Measurements from ENCODE around the gene ATG2B. TPM values are rescaled to one million over a fixed set of nuclear protein-coding genes. Genes with fewer than 3 reads are reported as not detected.

The ATG2B gene
- total and polyA plus RNA-seq, 10 of the 15 experiments (the other 5 are each of a cell fraction or from before 2014, with no cell fraction given) = 0.84 to 15.4 (median 9.9) TPM

GRCh38 chr14:96252323-96252998 lies 110.7 kb downstream of the ATG2B start:
- no peak for FAIRE-seq
- no peak overlapping the region for H3K9ac ChIP-seq (ENCODE audit: control insufficient read depth, insufficient read depth, low read length)
- H3K27ac ChIP-seq (ENCODE audit: control insufficient read depth, insufficient read depth) = no peak overlapping the region
- in situ Hi-C loops (cut with MboI) = no loop called here
- H3K36me3 ChIP-seq (ENCODE audit: control insufficient read depth in 2 of 2, insufficient read depth in 2 of 2, low read length in 1 of 2) = no peaks in the 10 kb centered on the region
- ChIA-PET POLR2A (interaction anchor here (1.1 kb wide), 1 partner anchor 9 kb away, joined by 3 read pairs; no protein-coding TSS in a partner anchor), SMC1A (ENCODE audit: uncharacterized antibody, unreplicated experiment) (no interaction called here), RAD21 (ENCODE audit: unreplicated experiment) (interaction anchor here (0.6 kb wide), 1 partner anchor 10 kb away, joined by 3 read pairs; no protein-coding TSS in a partner anchor), CTCF (no interaction called here)
- no peaks in the 10 kb centered on the region for H3K9me3 ChIP-seq (replicated peaks; ENCODE audit: control insufficient read depth, insufficient read depth, low read length)
- TF ChIP-seq ZNF687 (IDR thresholded peaks at IDR 0.05) (no peak), RELA (IDR thresholded peaks at IDR 0.05; ENCODE audit: borderline replicate concordance, partially characterized antibody) (no peak), USF2 (IDR thresholded peaks at IDR 0.05; ENCODE audit: borderline replicate concordance, low read depth, low read length) (no peak)
- TF ChIP-seq, protein P1, sequence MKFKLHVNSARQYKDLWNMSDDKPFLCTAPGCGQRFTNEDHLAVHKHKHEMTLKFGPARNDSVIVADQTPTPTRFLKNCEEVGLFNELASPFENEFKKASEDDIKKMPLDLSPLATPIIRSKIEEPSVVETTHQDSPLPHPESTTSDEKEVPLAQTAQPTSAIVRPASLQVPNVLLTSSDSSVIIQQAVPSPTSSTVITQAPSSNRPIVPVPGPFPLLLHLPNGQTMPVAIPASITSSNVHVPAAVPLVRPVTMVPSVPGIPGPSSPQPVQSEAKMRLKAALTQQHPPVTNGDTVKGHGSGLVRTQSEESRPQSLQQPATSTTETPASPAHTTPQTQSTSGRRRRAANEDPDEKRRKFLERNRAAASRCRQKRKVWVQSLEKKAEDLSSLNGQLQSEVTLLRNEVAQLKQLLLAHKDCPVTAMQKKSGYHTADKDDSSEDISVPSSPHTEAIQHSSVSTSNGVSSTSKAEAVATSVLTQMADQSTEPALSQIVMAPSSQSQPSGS (IDR thresholded peaks at IDR 0.05; ENCODE audit: low read length) = no peak
- BruUV-seq (replicated peaks) = no TSS peak
- no peaks in the 10 kb centered on the region for H3K79me2 ChIP-seq (ENCODE audit: control insufficient read depth, insufficient read depth, low read length)
- H4K20me1 ChIP-seq (ENCODE audit: control insufficient read depth, insufficient read depth) = no peaks in the 10 kb centered on the region
- ATAC-seq = no peak
- no peaks in the 10 kb centered on the region for H3K4me1 ChIP-seq (ENCODE audit: control insufficient read depth, insufficient read depth, low read length)
- no peak for DNase-seq (ENCODE audit: low read depth, low spot score)
- H2AFZ ChIP-seq (ENCODE audit: control insufficient read depth, low read depth, low read length) = no peak overlapping the region
- H3K27me3 ChIP-seq (replicated peaks in 1 of 2; ENCODE audit: control insufficient read depth in 2 of 2, insufficient read depth in 2 of 2, low read length in 1 of 2) = peaks cover 2 to 5% of the 10 kb centered on the region in 2 experiments; a peak in 3 of 4 replicates
- no peak overlapping the region for H3K4me2 ChIP-seq (ENCODE audit: control insufficient read depth, insufficient read depth)
- no peak overlapping the region for H3K4me3 ChIP-seq
- intact Hi-C loops (cut with micrococcal nuclease; ENCODE audit: unreplicated experiment) = no loop called here
- WGBS (ENCODE audit: insufficient coverage, insufficient replicate concordance, low lambda C conversion rate, missing lambda C conversion rate) = 47% methylated on average over 19 of the region's 19 CpGs
